ENCODE data around the gene HYDIN. TPM values are rescaled to one million over a fixed set of nuclear protein-coding genes. Genes with fewer than 3 reads are reported as not detected.

Gene HYDIN
- total RNA-seq, 1 donor from 2014 or later = 2.7 TPM

- ATAC-seq (no peak), DNase-seq (no peak)
- no peaks in the 10 kb centered on the region for H3K36me3 ChIP-seq
- H3K27ac ChIP-seq = no peak overlapping the region
- peaks cover 6% of the 10 kb centered on the region for H3K9me3 ChIP-seq
- peaks cover 8% of the 10 kb centered on the region for H3K27me3 ChIP-seq
- intact Hi-C loops (cut with DNase I) = no loop called here
- TF ChIP-seq CTCF (IDR thresholded peaks at IDR 0.05) = no peak
- H3K4me3 ChIP-seq = no peak overlapping the region
- H3K4me1 ChIP-seq = no peaks in the 10 kb centered on the region
Measured at GRCh38 chr16:71225145-71225544, 5.4 kb downstream of the HYDIN start.

- no peak for TF ChIP-seq CTCF (IDR thresholded peaks at IDR 0.05)
- intact Hi-C loops (cut with DNase I) = no loop called here
- Histone ChIP-seq H3K27ac (no peak overlapping the region), H3K27me3 (no peaks in the 10 kb centered on the region), H3K36me3 (no peaks in the 10 kb centered on the region), H3K9me3 (no peaks in the 10 kb centered on the region), H3K4me3 (no peak overlapping the region), H3K4me1 (no peaks in the 10 kb centered on the region)
- ATAC-seq = no peak
- no peak for DNase-seq
Measured at GRCh38 chr16:71218306-71218963, 12.1 kb downstream of the HYDIN start.

- no peaks in the 10 kb centered on the region for H3K27me3 ChIP-seq
- no peak overlapping the region for H3K4me3 ChIP-seq
- no peak for DNase-seq
- ATAC-seq = no peak
- no peaks in the 10 kb centered on the region for H3K36me3 ChIP-seq
- H3K4me1 ChIP-seq = no peaks in the 10 kb centered on the region
- intact Hi-C loops (cut with DNase I) = no loop called here
- TF ChIP-seq CTCF (IDR thresholded peaks at IDR 0.05) = no peak
- H3K9me3 ChIP-seq = no peaks in the 10 kb centered on the region
- no peak overlapping the region for H3K27ac ChIP-seq
Measured at GRCh38 chr16:71217506-71217905, 13.0 kb downstream of the HYDIN start.

GRCh38 chr16:71216714-71217113, 13.8 kb downstream of the HYDIN start:
- ATAC-seq = no peak
- H3K27me3 ChIP-seq = no peaks in the 10 kb centered on the region
- intact Hi-C loops (cut with DNase I) = no loop called here
- no peak for TF ChIP-seq CTCF (IDR thresholded peaks at IDR 0.05)
- H3K4me3 ChIP-seq = no peak overlapping the region
- no peak overlapping the region for H3K27ac ChIP-seq
- no peaks in the 10 kb centered on the region for H3K4me1 ChIP-seq
- DNase-seq = no peak
- H3K9me3 ChIP-seq = no peaks in the 10 kb centered on the region
- H3K36me3 ChIP-seq = no peaks in the 10 kb centered on the region

- no peaks in the 10 kb centered on the region for H3K4me1 ChIP-seq
- intact Hi-C loops (cut with DNase I) = no loop called here
- ATAC-seq = peak; percentile 43
- no peaks in the 10 kb centered on the region for H3K36me3 ChIP-seq
- no peak overlapping the region for H3K27ac ChIP-seq
- TF ChIP-seq CTCF (IDR thresholded peaks at IDR 0.05) = peak; percentile 25
- no peak for DNase-seq
- no peaks in the 10 kb centered on the region for H3K27me3 ChIP-seq
- H3K9me3 ChIP-seq = no peaks in the 10 kb centered on the region
- no peak overlapping the region for H3K4me3 ChIP-seq
Measured at GRCh38 chr16:71214746-71215381, 15.7 kb downstream of the HYDIN start.

All from upper lobe of right lung (tissue), 1 donor.